Neural crest cell (in vitro differentiated cells): ENCODE data around the gene TUT7. TPM values are rescaled to one million over a fixed set of nuclear protein-coding genes. Genes with fewer than 3 reads are reported as not detected.
"Not testable (repeated sequence)": the region's sequence is repeated elsewhere in the genome, so short reads cannot be mapped to it uniquely, and the experiment has no call there.

Experiments used
- DNase-seq: peaks from one replicate; pipeline ENCODE4 v3.0.0; 2021; ENCODE audit warnings: low read depth, mixed read lengths, low spot score
- H3K27ac Mint-ChIP-seq: one replicate; pipeline ENCODE4 v1.8.0; 2021; ENCODE audit warnings: mild to moderate bottlenecking, mixed read lengths; ENCODE audit not compliant: unreplicated experiment
- H3K27me3 Mint-ChIP-seq: 2 replicates; pipeline ENCODE4 v1.8.0; 2021; ENCODE audit warnings: low read depth, mild to moderate bottlenecking, mixed read lengths
- H3K36me3 Mint-ChIP-seq: 2 replicates; pipeline ENCODE4 v1.8.0; 2021; ENCODE audit warnings: low read depth, mild to moderate bottlenecking, mixed read lengths
- H3K4me1 Mint-ChIP-seq: 2 replicates; pipeline ENCODE4 v1.8.0; 2021; ENCODE audit warnings: mixed read lengths
- H3K4me3 Mint-ChIP-seq: one replicate; pipeline ENCODE4 v1.8.0; 2021; ENCODE audit warnings: mild to moderate bottlenecking, mixed read lengths
- H3K9me3 Mint-ChIP-seq: 2 replicates; pipeline ENCODE4 v1.8.0; 2021; ENCODE audit warnings: mixed read lengths
- CTCF ChIP-seq: fragments of 200-600 bp; sonication (generic); conservative IDR thresholded peaks from 2 replicates; pipeline ENCODE4 v1.5.0; 2021; ENCODE audit warnings: antibody characterized with exemption, mild to moderate bottlenecking
- total RNA-seq: library from RNA; stranded (reverse); gene quantifications from 2 replicates; pipeline ENCODE4 v1.2.1, GENCODE V29; 2021

TUT7 gene
- total RNA-seq, 1 donor from 2014 or later = 16.9 TPM

GRCh38 chr9:86315078-86315477, 39.1 kb downstream of the TUT7 start:
- H3K4me1 Mint-ChIP-seq = no peaks in the 10 kb centered on the region
- peaks cover 32% of the 10 kb centered on the region for H3K36me3 Mint-ChIP-seq
- TF ChIP-seq CTCF = no peak
- H3K27ac Mint-ChIP-seq = no peak overlapping the region
- no peak for DNase-seq
- H3K27me3 Mint-ChIP-seq = no peaks in the 10 kb centered on the region
- no peak overlapping the region for H3K4me3 Mint-ChIP-seq
- no peaks in the 10 kb centered on the region for H3K9me3 Mint-ChIP-seq

GRCh38 chr9:86312959-86313358, 41.3 kb downstream of the TUT7 start:
- not testable (repeated sequence) for DNase-seq, H3K4me3 Mint-ChIP-seq, H3K27me3 Mint-ChIP-seq, H3K9me3 Mint-ChIP-seq, H3K4me1 Mint-ChIP-seq, H3K27ac Mint-ChIP-seq
- peaks cover 41% of the 10 kb centered on the region for H3K36me3 Mint-ChIP-seq

GRCh38 chr9:86308687-86309086, 45.5 kb downstream of the TUT7 start:
- H3K27me3 Mint-ChIP-seq = no peaks in the 10 kb centered on the region
- H3K36me3 Mint-ChIP-seq = peaks cover 35% of the 10 kb centered on the region
- H3K4me3 Mint-ChIP-seq = no peak overlapping the region
- no peaks in the 10 kb centered on the region for H3K9me3 Mint-ChIP-seq
- no peak for TF ChIP-seq CTCF
- DNase-seq = no peak
- H3K27ac Mint-ChIP-seq = no peak overlapping the region
- H3K4me1 Mint-ChIP-seq = peaks cover 7% of the 10 kb centered on the region

- Mint-ChIP-seq H3K27ac (no peak overlapping the region), H3K4me1 (peaks cover 9% of the 10 kb centered on the region), H3K9me3 (no peaks in the 10 kb centered on the region), H3K27me3 (no peaks in the 10 kb centered on the region), H3K36me3 (peaks cover 17% of the 10 kb centered on the region), H3K4me3 (no peak overlapping the region)
- DNase-seq = no peak
- no peak for TF ChIP-seq CTCF
Measured at GRCh38 chr9:86304236-86304730, 49.9 kb downstream of the TUT7 start.

GRCh38 chr9:86303316-86303975, 50.8 kb downstream of the TUT7 start:
- TF ChIP-seq CTCF = no peak
- Mint-ChIP-seq H3K4me1 (peaks cover 9% of the 10 kb centered on the region), H3K9me3 (no peaks in the 10 kb centered on the region), H3K27ac (peak overlapping the region; percentile 89), H3K36me3 (peaks cover 17% of the 10 kb centered on the region), H3K4me3 (no peak overlapping the region), H3K27me3 (no peaks in the 10 kb centered on the region)
- no peak for DNase-seq

GRCh38 chr9:86301686-86302085, 52.5 kb downstream of the TUT7 start:
- H3K9me3 Mint-ChIP-seq = no peaks in the 10 kb centered on the region
- no peak overlapping the region for H3K4me3 Mint-ChIP-seq
- peaks cover 5% of the 10 kb centered on the region for H3K4me1 Mint-ChIP-seq
- H3K27me3 Mint-ChIP-seq = no peaks in the 10 kb centered on the region
- no peak for TF ChIP-seq CTCF
- no peak overlapping the region for H3K27ac Mint-ChIP-seq
- no peak for DNase-seq
- peaks cover 18% of the 10 kb centered on the region for H3K36me3 Mint-ChIP-seq
